Chondrocyte (in vitro differentiated cells): Measurements from ENCODE around the gene STUM. TPM values are rescaled to one million over a fixed set of nuclear protein-coding genes. Genes with fewer than 3 reads are reported as not detected.

Source experiments
- DNase-seq: peaks from one replicate; pipeline ENCODE4 v3.0.0; 2021; ENCODE audit warnings: mixed read lengths, low spot score
- H3K27ac Mint-ChIP-seq: one replicate; pipeline ENCODE4 v1.8.0; 2021; ENCODE audit warnings: mild to moderate bottlenecking, moderate library complexity, mixed read lengths; ENCODE audit not compliant: unreplicated experiment
- H3K27me3 Mint-ChIP-seq: 2 replicates; pipeline ENCODE4 v1.8.0; 2021; ENCODE audit warnings: low read depth, mixed read lengths
- H3K36me3 Mint-ChIP-seq: 2 replicates; pipeline ENCODE4 v1.8.0; 2021; ENCODE audit warnings: low read depth, mixed read lengths
- H3K4me1 Mint-ChIP-seq: 2 replicates; pipeline ENCODE4 v1.8.0; 2021; ENCODE audit warnings: low read depth, mild to moderate bottlenecking, mixed read lengths
- H3K4me3 Mint-ChIP-seq: one replicate; pipeline ENCODE4 v1.8.0; 2021; ENCODE audit warnings: mild to moderate bottlenecking, moderate library complexity, mixed read lengths; ENCODE audit not compliant: unreplicated experiment
- H3K9me3 Mint-ChIP-seq: 2 replicates; pipeline ENCODE4 v1.8.0; 2021; ENCODE audit warnings: low read depth, mixed read lengths
- CTCF ChIP-seq: fragments of 200-600 bp; sonication (generic); IDR thresholded peaks from 2 replicates; pipeline ENCODE4 v1.5.0; 2021; ENCODE audit warnings: antibody characterized with exemption, mild to moderate bottlenecking, moderate library complexity
- total RNA-seq: library from RNA; stranded (reverse); gene quantifications from 3 replicates; pipeline ENCODE4 v1.2.1, GENCODE V29; 2021

The STUM gene
- total RNA-seq, 1 donor from 2014 or later = 0.27 TPM

GRCh38 chr1:226534098-226534497, 14.5 kb upstream of the STUM start:
- DNase-seq = no peak
- Mint-ChIP-seq H3K4me1 (no peaks in the 10 kb centered on the region), H3K9me3 (no peaks in the 10 kb centered on the region), H3K36me3 (no peaks in the 10 kb centered on the region), H3K4me3 (no peak overlapping the region), H3K27ac (no peak overlapping the region), H3K27me3 (peaks cover 18% of the 10 kb centered on the region)
- no peak for TF ChIP-seq CTCF

- Mint-ChIP-seq H3K27ac (no peak overlapping the region), H3K9me3 (no peaks in the 10 kb centered on the region), H3K4me3 (no peak overlapping the region), H3K4me1 (no peaks in the 10 kb centered on the region), H3K36me3 (no peaks in the 10 kb centered on the region), H3K27me3 (peaks cover 15% of the 10 kb centered on the region)
- no peak for DNase-seq
- no peak for TF ChIP-seq CTCF
These were observed 13.9 kb upstream of the STUM start for GRCh38 chr1:226534645-226535044.

- DNase-seq = no peak
- Mint-ChIP-seq H3K36me3 (no peaks in the 10 kb centered on the region), H3K27me3 (peaks cover 9% of the 10 kb centered on the region), H3K4me3 (no peak overlapping the region), H3K27ac (no peak overlapping the region), H3K4me1 (no peaks in the 10 kb centered on the region), H3K9me3 (no peaks in the 10 kb centered on the region)
- no peak for TF ChIP-seq CTCF
These were observed 12.9 kb upstream of the STUM start for GRCh38 chr1:226535666-226536065.

GRCh38 chr1:226541231-226541630, 7.3 kb upstream of the STUM start:
- DNase-seq = no peak
- Mint-ChIP-seq H3K27ac (no peak overlapping the region), H3K4me1 (peaks cover 5% of the 10 kb centered on the region), H3K4me3 (no peak overlapping the region), H3K27me3 (peaks cover 11% of the 10 kb centered on the region), H3K9me3 (no peaks in the 10 kb centered on the region), H3K36me3 (no peaks in the 10 kb centered on the region)
- no peak for TF ChIP-seq CTCF

GRCh38 chr1:226541631-226542622, 6.6 kb upstream of the STUM start:
- no peak for TF ChIP-seq CTCF
- no peaks in the 10 kb centered on the region for H3K9me3 Mint-ChIP-seq
- no peaks in the 10 kb centered on the region for H3K36me3 Mint-ChIP-seq
- H3K27me3 Mint-ChIP-seq = peaks cover 13% of the 10 kb centered on the region
- no peak overlapping the region for H3K27ac Mint-ChIP-seq
- H3K4me1 Mint-ChIP-seq = peaks cover 5% of the 10 kb centered on the region
- H3K4me3 Mint-ChIP-seq = no peak overlapping the region
- DNase-seq = no peak
